ENCODE data around the gene PTX3.

Gene PTX3

GRCh38 chr3:157479464-157480243 is 43.0 kb downstream of the PTX3 start:
- no peak for DNase-seq

GRCh38 chr3:157487339-157487738 is 50.7 kb downstream of the PTX3 start:
- no peak for DNase-seq

GRCh38 chr3:157488144-157488543 is 51.5 kb downstream of the PTX3 start:
- DNase-seq: no peak

GRCh38 chr3:157491136-157491535 is 54.5 kb downstream of the PTX3 start:
- DNase-seq: no peak
